H1 (cell line): ENCODE results near the gene PDK2. TPM values are rescaled to one million over a fixed set of nuclear protein-coding genes. Genes with fewer than 3 reads are reported as not detected.

Experiments used
- CTCF ChIA-PET: fragments of 300-600 bp; sonication (Branson Sonifier 250); formaldehyde crosslinking; loops from one replicate; lab custom pipeline; 2021; ENCODE audit not compliant: partially characterized antibody; lab: Charles Lee
- POLR2A ChIA-PET: fragments of 300-600 bp; sonication (Branson Sonifier 250); formaldehyde crosslinking; loops from one replicate; lab custom pipeline; 2021; ENCODE audit warnings: inconsistent platforms; ENCODE audit not compliant: partially characterized antibody; lab: Charles Lee
- DNase-seq, 2 experiments: peaks; one replicate each; pipeline versions ENCODE4 v3.0.0 to v3.0.0-alpha.2; 2010 to 2022; ENCODE audit warnings: low spot score in 2 of 2, low read depth in 1 of 2, mixed read lengths in 1 of 2
- FAIRE-seq: peaks from 2 replicates; lab custom pipeline; 2011; peaks lifted over from hg19 to GRCh38; lab: Jason Lieb, UNC
- H2AFZ ChIP-seq: 2 replicates; pipeline ENCODE4 v1.8.1; 2012; ENCODE audit warnings: low read length, inconsistent platforms
- H2AK5ac ChIP-seq: 2 replicates; pipeline ENCODE4 v1.6.1; 2013; ENCODE audit warnings: low read depth, low read length
- H2BK120ac ChIP-seq: replicated peaks from 2 replicates; pipeline ENCODE3; 2013; ENCODE audit warnings: low read depth, low read length, inconsistent platforms
- H2BK12ac ChIP-seq: 2 replicates; pipeline ENCODE4 v1.6.1; 2013; ENCODE audit warnings: low read depth, low read length
- H2BK15ac ChIP-seq: 2 replicates; pipeline ENCODE4 v1.6.1; 2013; ENCODE audit warnings: low read length
- H2BK20ac ChIP-seq: 2 replicates; pipeline ENCODE4 v1.6.1; 2013; ENCODE audit warnings: low read length
- H2BK5ac ChIP-seq: 2 replicates; pipeline ENCODE4 v1.6.1; 2013; ENCODE audit warnings: low read depth, low read length
- H3K14ac ChIP-seq: 2 replicates; pipeline ENCODE4 v1.6.1; 2013; ENCODE audit warnings: inconsistent platforms; ENCODE audit not compliant: insufficient read length
- H3K18ac ChIP-seq: 2 replicates; pipeline ENCODE4 v1.6.1; 2013; ENCODE audit warnings: low read length; ENCODE audit errors: extremely low read depth
- H3K23ac ChIP-seq: 2 replicates; pipeline ENCODE4 v1.6.1; 2013; ENCODE audit warnings: inconsistent platforms; ENCODE audit not compliant: insufficient read length
- H3K23me2 ChIP-seq: 2 replicates; pipeline ENCODE4 v1.6.1; 2013; ENCODE audit warnings: low read depth, low read length
- H3K27ac ChIP-seq: 2 replicates; pipeline ENCODE4 v1.6.1; 2011; ENCODE audit warnings: low read depth, low read length, inconsistent platforms
- H3K27me3 ChIP-seq, 4 experiments: replicated peaks in 1 of 4; 1 replicate in 1 of 4; 2 replicates in 3 of 4; pipeline versions ENCODE4 v1.6.1 to v1.8.1; 2011 to 2013; ENCODE audit warnings: low read length in 3 of 4, mild to moderate bottlenecking in 3 of 4, inconsistent platforms in 2 of 4, mixed read lengths in 2 of 4, moderate library complexity in 1 of 4; ENCODE audit not compliant: control insufficient read depth in 3 of 4, insufficient read depth in 3 of 4; ENCODE audit errors: extremely low read depth in 1 of 4
- H3K36me3 ChIP-seq, 4 experiments: 2 replicates each; pipeline versions ENCODE4 v1.6.1 to v1.8.1; 2011 to 2013; ENCODE audit warnings: mild to moderate bottlenecking in 4 of 4, low read length in 3 of 4, moderate library complexity in 2 of 4, control low read depth in 1 of 4, inconsistent platforms in 1 of 4; ENCODE audit not compliant: insufficient read depth in 4 of 4, control insufficient read depth in 2 of 4
- H3K4ac ChIP-seq: replicated peaks from 2 replicates; pipeline ENCODE3; 2013; ENCODE audit warnings: low read length, low read depth, mixed read lengths, inconsistent platforms; ENCODE audit not compliant: insufficient read length
- H3K4me1 ChIP-seq, 4 experiments: replicated peaks in 1 of 4; 1 replicate in 1 of 4; 2 replicates in 3 of 4; pipeline versions ENCODE4 v1.6.1 to v1.8.1; 2011 to 2013; ENCODE audit warnings: low read length in 3 of 4, inconsistent platforms in 2 of 4, mixed read lengths in 1 of 4; ENCODE audit not compliant: insufficient read depth in 4 of 4, control insufficient read depth in 3 of 4
- H3K4me2 ChIP-seq, 2 experiments: 2 replicates each; pipeline versions ENCODE4 v1.6.1 to v1.8.1; 2011 to 2013; ENCODE audit warnings: low read depth in 2 of 2, low read length in 2 of 2, control low read depth in 1 of 2, inconsistent platforms in 1 of 2, mild to moderate bottlenecking in 1 of 2; ENCODE audit not compliant: insufficient read depth in 1 of 2
- H3K4me3 ChIP-seq, 4 experiments: fragments of 200-600, 300-600 bp in 1 of 4; sonication (generic), shearing (Covaris generic), sonication (Bioruptor Twin) in 1 of 4; 2 replicates each; pipeline versions ENCODE4 v1.5.1 to v1.8.1; 2011 to 2016; ENCODE audit warnings: low read length in 4 of 4, low read depth in 3 of 4, control low read depth in 2 of 4, inconsistent platforms in 2 of 4, mild to moderate bottlenecking in 2 of 4, mixed read lengths in 1 of 4, moderate library complexity in 1 of 4; ENCODE audit not compliant: insufficient read depth in 2 of 4; ENCODE audit errors: extremely low read depth in 1 of 4
- H3K56ac ChIP-seq: replicated peaks from 2 replicates; pipeline ENCODE3; 2013; ENCODE audit warnings: low read depth, mild to moderate bottlenecking, mixed read lengths, low read length, inconsistent platforms; ENCODE audit not compliant: insufficient read length
- H3K79me1 ChIP-seq: 2 replicates; pipeline ENCODE4 v1.6.1; 2013; ENCODE audit warnings: low read depth, low read length, control low read depth
- H3K79me2 ChIP-seq, 2 experiments: 2 replicates each; pipeline versions ENCODE4 v1.6.1 to v1.8.1; 2012 to 2013; ENCODE audit warnings: low read length in 2 of 2, mild to moderate bottlenecking in 2 of 2, inconsistent platforms in 1 of 2; ENCODE audit not compliant: insufficient read depth in 2 of 2, control insufficient read depth in 1 of 2
- H3K9ac ChIP-seq, 4 experiments: replicated peaks in 1 of 4; 1 replicate in 1 of 4; 2 replicates in 3 of 4; pipeline versions ENCODE4 v1.6.1 to v1.8.1; 2011 to 2013; ENCODE audit warnings: low read depth in 3 of 4, low read length in 3 of 4, control low read depth in 2 of 4, mild to moderate bottlenecking in 2 of 4, moderate library complexity in 2 of 4, inconsistent platforms in 1 of 4; ENCODE audit errors: extremely low read depth in 1 of 4
- H3K9me3 ChIP-seq, 2 experiments: 2 replicates each; pipeline versions ENCODE4 v1.6.1 to v1.8.1; 2012 to 2013; ENCODE audit warnings: mild to moderate bottlenecking in 2 of 2, moderate library complexity in 2 of 2, control low read depth in 1 of 2, inconsistent platforms in 1 of 2, low read depth in 1 of 2, low read length in 1 of 2, mixed read lengths in 1 of 2; ENCODE audit not compliant: insufficient read depth in 2 of 2
- H4K20me1 ChIP-seq, 2 experiments: replicated peaks in 1 of 2; 2 replicates each; pipeline versions ENCODE3 to v1.8.1; 2011 to 2013; ENCODE audit warnings: inconsistent platforms in 2 of 2, low read length in 2 of 2, mild to moderate bottlenecking in 1 of 2; ENCODE audit not compliant: insufficient read depth in 2 of 2, control insufficient read depth in 1 of 2
- H4K5ac ChIP-seq: 2 replicates; pipeline ENCODE4 v1.6.1; 2013; ENCODE audit warnings: low read length, low read depth, mixed read lengths, inconsistent platforms; ENCODE audit not compliant: insufficient read length
- H4K8ac ChIP-seq: 2 replicates; pipeline ENCODE4 v1.8.0; 2013; ENCODE audit warnings: mild to moderate bottlenecking, moderate library complexity, low read length, inconsistent platforms; ENCODE audit not compliant: insufficient read depth; ENCODE audit errors: extremely low read depth
- H4K91ac ChIP-seq: replicated peaks from 2 replicates; pipeline ENCODE3; 2013; ENCODE audit warnings: low read length, mixed read lengths, inconsistent platforms; ENCODE audit not compliant: insufficient read length
- BACH1 ChIP-seq: IDR thresholded peaks from 2 replicates; pipeline ENCODE4 v1.6.1; 2012; ENCODE audit warnings: low read length, improper control_type of control experiment
- CBX8 ChIP-seq: fragments of 300-800, 300-1000 bp; sonication (generic); IDR thresholded peaks from 2 replicates; pipeline ENCODE4 v1.7.1; 2016; ENCODE audit warnings: low read depth, low read length, borderline replicate concordance
- CEBPB ChIP-seq: IDR thresholded peaks from 2 replicates; pipeline ENCODE4 v1.6.1; 2012; ENCODE audit warnings: low read depth, low read length
- EGR1 ChIP-seq: IDR thresholded peaks from 2 replicates; pipeline ENCODE4 v1.6.1; 2011; ENCODE audit warnings: low read depth, low read length, borderline replicate concordance
- RFX5 ChIP-seq: IDR thresholded peaks from 2 replicates; pipeline ENCODE4 v1.6.1; 2011; ENCODE audit warnings: low read depth, low read length, improper control_type of control experiment, borderline replicate concordance
- SIX5 ChIP-seq: IDR thresholded peaks from 2 replicates; pipeline ENCODE4 v1.6.1; 2011; ENCODE audit warnings: mild to moderate bottlenecking, low read depth, low read length
- SP4 ChIP-seq: IDR thresholded peaks from 2 replicates; pipeline ENCODE4 v1.6.1; 2012; ENCODE audit warnings: low read length, inconsistent platforms
- WGBS, 2 experiments: shearing (Covaris generic) in 1 of 2; methylation state at CpG; one replicate each; pipeline versions ENCODE4 v1.1.6 to v1.1.7; 2013 to 2015; ENCODE audit warnings: low lambda C conversion rate in 2 of 2, mixed read lengths in 2 of 2, inconsistent platforms in 1 of 2, low coverage in 1 of 2, missing lambda C conversion rate in 1 of 2; ENCODE audit not compliant: insufficient replicate concordance in 2 of 2, insufficient coverage in 1 of 2, insufficient read length in 1 of 2; ENCODE audit errors: extremely low coverage in 1 of 2, missing lambda C conversion rate in 1 of 2; 5-methylcytosine and 5-hydroxymethylcytosine counted together
- polyA plus RNA-seq, 7 experiments: library from polyadenylated mRNA; depleted of rRNA in 3 of 7; stranded (reverse) in 5 of 7; unstranded in 2 of 7; fragments of >200 nt in 5 of 7; fragments of 200-250 nt in 2 of 7; gene quantifications; 1 replicate in 5 of 7; 2 replicates in 1 of 7; 4 replicates in 1 of 7; pipeline versions ENCODE4 v1.2.1 to v1.2.3, GENCODE V29; 2011 to 2013; ENCODE audit warnings: missing spikeins in 2 of 7, mixed read lengths in 2 of 7
- total RNA-seq: library from RNA; stranded (reverse); fragmentation: NEBNext Ultra II Directional; extraction: Animal tissue kit (Norgen Biotek cat#: 25700); gene quantifications from 2 replicates; pipeline ENCODE4 v1.2.1, GENCODE V29; 2021
- TF ChIP-seq, protein P1 (sequence below): IDR thresholded peaks from 2 replicates; pipeline ENCODE4 v1.6.1; 2012; ENCODE audit warnings: inconsistent platforms

PDK2 gene
- total and polyA plus RNA-seq, 2 of the 8 experiments (the other 6 are each of a cell fraction or from before 2014, with no cell fraction given), result 18.3 to 121 TPM

DNA sequence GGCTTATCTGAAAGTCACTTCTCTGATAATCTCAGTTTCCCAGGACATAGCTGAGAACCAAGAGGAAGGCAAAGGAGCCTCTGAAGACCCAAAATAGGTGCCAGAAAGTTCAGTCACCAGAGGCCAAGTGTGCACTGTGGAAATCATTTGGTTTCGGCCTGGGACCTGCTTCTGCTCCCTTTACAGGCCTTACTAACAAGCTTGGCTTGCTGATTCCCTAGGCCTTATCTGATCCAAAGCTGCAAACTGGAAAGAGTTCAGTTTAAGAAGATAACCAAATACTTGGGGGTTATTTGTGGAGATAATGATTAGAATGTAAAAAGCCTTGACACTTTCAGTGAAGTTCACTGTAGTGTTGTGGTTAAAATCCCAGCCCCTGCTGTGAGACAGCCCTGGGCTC, 22.2 kb upstream of the PDK2 start:
- Histone ChIP-seq H3K36me3 (peaks cover 2 to 5% (median 2%) of the 10 kb centered on the region in 4 experiments; a peak in 4 of 8 replicates), H3K4me1 (peaks cover 0 to 4% (median 3%) of the 10 kb centered on the region in 4 experiments; a peak in 3 of 7 replicates), H4K8ac (no peak overlapping the region), H2BK12ac (no peak overlapping the region), H3K56ac (no peak overlapping the region), H4K5ac (no peak overlapping the region), H2BK20ac (no peak overlapping the region), H4K91ac (no peak overlapping the region), H3K27me3 (no peaks in the 10 kb centered on the region; a peak in 2 of 7 replicates), H3K4ac (no peak overlapping the region), H2AFZ (no peak overlapping the region), H3K4me2 (no peak overlapping the region), H3K9me3 (peaks cover 0 to 3% of the 10 kb centered on the region in 2 experiments; a peak in 1 of 4 replicates), H4K20me1 (peaks cover 0 to 2% of the 10 kb centered on the region in 2 experiments), H2BK120ac (no peak overlapping the region), H2BK15ac (no peak overlapping the region), H3K23me2 (no peaks in the 10 kb centered on the region), H3K79me1 (no peaks in the 10 kb centered on the region), H2AK5ac (no peak overlapping the region), H3K23ac (no peak overlapping the region), H2BK5ac (no peak overlapping the region), H3K14ac (no peak overlapping the region), H3K27ac (no peak overlapping the region), H3K79me2 (no peaks in the 10 kb centered on the region), H3K4me3 (no peak overlapping the region), H3K18ac (no peak overlapping the region), H3K9ac (no peak overlapping the region)
- POLR2A ChIA-PET, result interaction anchor here (0.7 kb wide), 1 partner anchor 12 kb away, joined by 4 read pairs; no protein-coding TSS in a partner anchor
- CTCF ChIA-PET, result interaction anchor here (1.0 to 10.1 kb wide), 5 partner anchors 14 to 44 kb away, joined by 3 to 169 read pairs (median 18); partner anchors contain the start of gene ITGA3
- DNase-seq (no peak), FAIRE-seq (no peak)
- 85% methylated on average over 1 of the region's 1 CpG; no CpG with 5 or more reads in 1 of the 2 experiments for WGBS, 2 experiments
- TF ChIP-seq BACH1 (no peak), RFX5 (no peak), SP4 (no peak), SIX5 (no peak), EGR1 (no peak), CBX8 (no peak), CEBPB (no peak)
- TF ChIP-seq, protein P1, sequence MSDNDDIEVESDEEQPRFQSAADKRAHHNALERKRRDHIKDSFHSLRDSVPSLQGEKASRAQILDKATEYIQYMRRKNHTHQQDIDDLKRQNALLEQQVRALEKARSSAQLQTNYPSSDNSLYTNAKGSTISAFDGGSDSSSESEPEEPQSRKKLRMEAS, result no peak
